D721Med (cell line): Measurements from ENCODE around the gene HS6ST3.

ENCODE experiments used
- DNase-seq: peaks from one replicate; pipeline ENCODE4 v3.0.0; 2011; ENCODE audit warnings: low spot score; ENCODE audit not compliant: insufficient read length
- FAIRE-seq: peaks from 2 replicates; lab custom pipeline; 2011; peaks lifted over from hg19 to GRCh38; lab: Jason Lieb, UNC
- TF ChIP-seq, protein P1 (sequence below): IDR thresholded peaks from 2 replicates; pipeline ENCODE4 v1.5.1; 2012; ENCODE audit warnings: mild to moderate bottlenecking, control low read depth; ENCODE audit not compliant: insufficient read depth; ENCODE audit errors: missing control alignments

Gene HS6ST3

DNA sequence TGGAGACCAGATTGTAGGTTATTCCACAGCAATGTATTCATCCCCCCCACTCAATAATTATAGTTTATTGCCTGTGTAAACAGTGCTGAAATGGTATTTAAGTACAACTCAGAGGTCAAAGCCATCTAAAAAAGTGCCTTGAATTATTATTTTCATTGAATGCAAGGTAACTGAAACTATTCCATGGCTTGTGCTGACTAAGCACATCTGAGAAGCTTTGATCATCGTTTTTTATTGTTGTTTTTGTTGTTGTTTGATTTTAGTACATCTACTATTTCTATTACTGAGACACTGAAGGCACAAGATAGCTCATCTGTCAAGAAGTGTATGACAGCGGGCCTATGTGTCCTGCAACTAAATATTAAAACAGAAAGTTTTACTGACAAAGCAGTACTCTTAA, 596.4 kb downstream of the HS6ST3 start:
- DNase-seq (no peak), FAIRE-seq (no peak)
- TF ChIP-seq, protein P1, sequence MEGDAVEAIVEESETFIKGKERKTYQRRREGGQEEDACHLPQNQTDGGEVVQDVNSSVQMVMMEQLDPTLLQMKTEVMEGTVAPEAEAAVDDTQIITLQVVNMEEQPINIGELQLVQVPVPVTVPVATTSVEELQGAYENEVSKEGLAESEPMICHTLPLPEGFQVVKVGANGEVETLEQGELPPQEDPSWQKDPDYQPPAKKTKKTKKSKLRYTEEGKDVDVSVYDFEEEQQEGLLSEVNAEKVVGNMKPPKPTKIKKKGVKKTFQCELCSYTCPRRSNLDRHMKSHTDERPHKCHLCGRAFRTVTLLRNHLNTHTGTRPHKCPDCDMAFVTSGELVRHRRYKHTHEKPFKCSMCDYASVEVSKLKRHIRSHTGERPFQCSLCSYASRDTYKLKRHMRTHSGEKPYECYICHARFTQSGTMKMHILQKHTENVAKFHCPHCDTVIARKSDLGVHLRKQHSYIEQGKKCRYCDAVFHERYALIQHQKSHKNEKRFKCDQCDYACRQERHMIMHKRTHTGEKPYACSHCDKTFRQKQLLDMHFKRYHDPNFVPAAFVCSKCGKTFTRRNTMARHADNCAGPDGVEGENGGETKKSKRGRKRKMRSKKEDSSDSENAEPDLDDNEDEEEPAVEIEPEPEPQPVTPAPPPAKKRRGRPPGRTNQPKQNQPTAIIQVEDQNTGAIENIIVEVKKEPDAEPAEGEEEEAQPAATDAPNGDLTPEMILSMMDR, result no peak

DNA sequence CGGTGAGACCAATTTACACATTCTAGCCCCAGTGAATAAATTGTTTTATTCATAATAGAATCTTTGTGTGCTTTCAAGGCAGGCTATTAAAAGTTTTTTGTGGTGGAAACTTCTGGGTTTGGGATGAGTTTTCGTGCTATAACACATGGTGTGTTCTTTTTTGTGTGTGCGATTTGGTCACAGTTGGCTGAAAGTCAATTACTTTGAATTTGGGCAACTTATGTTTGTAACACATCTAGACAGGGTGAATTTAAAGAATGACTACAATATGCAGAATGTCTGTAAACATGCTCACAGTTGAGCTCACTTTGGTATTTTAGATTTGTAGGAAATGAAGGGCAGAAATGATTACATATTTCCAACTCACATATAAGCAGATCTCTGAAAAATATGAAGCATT, 597.3 kb downstream of the HS6ST3 start:
- no peak for DNase-seq
- no peak for FAIRE-seq
- TF ChIP-seq, protein P1, result no peak

DNA sequence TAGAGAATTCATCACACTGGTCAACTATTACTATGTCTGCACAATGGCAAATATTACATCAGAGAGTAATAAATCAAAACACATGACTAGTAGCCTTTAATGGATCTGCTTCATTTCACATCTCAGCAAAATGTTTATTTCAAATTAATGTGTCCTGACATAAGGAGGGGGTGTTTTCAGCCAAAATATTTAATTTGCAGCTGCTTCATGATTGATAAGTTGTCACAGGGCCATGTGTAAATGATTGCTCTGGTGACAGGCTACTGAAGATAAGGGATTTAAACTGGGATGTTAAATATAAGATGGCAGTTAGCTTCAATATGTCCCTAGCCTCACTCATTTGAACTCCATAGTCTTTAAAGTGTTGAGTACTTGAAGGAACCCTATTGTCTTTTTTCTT, 601.1 kb downstream of the HS6ST3 start:
- TF ChIP-seq, protein P1, result no peak
- FAIRE-seq, result no peak
- DNase-seq, result no peak

DNA sequence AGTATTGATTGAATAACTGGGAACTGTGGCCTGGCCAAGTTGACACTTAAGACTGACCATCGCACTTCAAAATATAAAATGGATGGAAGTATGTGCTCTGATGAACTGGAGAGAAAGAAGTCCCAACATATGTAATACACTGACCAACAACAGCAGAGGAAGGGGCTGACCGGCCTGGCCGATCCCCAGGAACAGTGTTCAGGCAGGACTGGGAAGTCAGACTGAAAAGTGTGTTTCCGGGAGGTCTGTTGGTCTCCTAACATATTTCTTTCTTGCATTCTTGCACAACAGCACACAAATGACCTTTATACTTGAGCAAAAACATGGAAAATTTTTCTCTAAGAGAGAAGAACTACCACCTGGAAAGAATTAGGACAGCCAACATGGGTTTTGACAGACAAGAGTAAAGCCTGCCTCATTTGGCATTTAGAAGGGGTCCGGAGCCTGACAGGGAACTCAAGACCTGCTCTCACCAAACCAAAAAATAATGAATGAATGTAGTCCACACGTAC, 606.5 kb downstream of the HS6ST3 start:
- TF ChIP-seq, protein P1, result no peak
- FAIRE-seq (no peak), DNase-seq (no peak)

DNA sequence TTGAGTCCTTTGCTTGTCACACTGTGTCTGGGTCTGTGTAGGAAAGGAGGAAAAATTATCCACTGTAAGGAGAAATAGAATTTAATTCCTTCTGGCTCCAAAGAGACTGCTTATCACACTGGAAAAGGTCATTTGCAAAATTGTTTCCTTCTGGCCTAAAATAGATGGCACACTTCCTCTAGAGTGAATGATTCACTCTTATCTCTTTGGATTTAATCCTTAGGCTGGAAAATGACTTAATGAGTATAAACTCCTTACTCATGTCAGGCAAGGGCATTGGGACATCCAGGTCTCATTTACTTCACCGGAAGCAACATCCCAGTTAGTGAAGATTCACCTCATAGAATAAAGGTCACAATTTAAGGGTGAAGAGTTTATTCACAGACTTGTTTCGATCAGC, 610.8 kb downstream of the HS6ST3 start:
- no peak for FAIRE-seq
- DNase-seq, result no peak
- TF ChIP-seq, protein P1, result no peak

DNA sequence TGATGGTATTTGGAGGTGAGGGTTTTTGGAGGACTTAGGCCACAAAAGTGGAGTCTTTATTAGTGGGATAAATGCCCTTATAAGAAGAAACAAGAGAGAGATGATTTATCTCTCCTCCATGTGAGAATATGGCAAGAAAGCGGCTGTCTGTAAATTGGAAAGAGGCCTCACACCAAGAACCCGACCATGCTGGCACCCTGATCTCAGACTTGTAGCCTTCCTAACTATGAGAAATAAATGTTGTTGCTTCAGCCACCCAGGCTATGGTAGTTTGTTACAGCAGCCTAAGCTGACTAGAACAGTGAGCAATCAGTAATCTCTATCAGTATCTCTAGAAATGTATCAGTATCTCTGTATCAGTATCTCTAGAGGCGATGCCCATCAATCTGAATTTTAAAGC, 617.2 kb downstream of the HS6ST3 start:
- TF ChIP-seq, protein P1, result no peak
- no peak for DNase-seq
- no peak for FAIRE-seq

DNA sequence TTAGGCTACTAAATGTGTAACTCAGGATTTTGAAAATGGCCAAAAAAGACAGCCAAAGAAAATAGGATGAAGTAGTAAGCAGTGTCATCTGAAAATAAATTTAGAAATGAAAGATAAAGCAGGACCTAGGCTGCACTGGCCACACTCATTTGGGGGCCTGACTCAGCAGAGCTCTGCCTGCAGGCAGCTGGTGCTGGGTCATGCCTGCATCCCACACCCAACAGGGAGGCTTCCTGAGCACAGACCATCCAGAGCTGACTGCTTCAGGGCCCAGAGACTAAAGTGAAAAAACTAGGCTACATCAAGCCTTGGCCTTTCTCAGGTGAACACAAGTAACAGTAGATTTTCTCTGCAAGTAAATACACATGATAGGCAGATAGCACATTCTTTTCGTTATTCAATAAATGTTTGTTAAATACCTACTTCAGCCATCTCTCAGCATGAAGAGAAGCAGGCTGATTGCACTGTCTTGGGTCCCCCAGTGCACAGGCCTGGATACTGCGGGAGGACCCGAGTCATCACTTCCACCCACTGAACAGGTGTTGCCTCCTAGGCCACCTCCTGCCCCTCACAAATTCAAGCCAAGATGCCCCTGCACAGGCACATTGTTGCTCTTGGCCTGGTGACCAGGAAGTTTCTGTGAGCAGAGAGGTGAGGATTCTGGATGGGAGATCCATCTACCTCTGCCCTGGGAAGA, 620.4 kb downstream of the HS6ST3 start:
- no peak for DNase-seq
- TF ChIP-seq, protein P1, result no peak
- no peak for FAIRE-seq
